Cerebellar cortex (tissue), 1 donor: ENCODE results near the gene SDK1.
"Not testable (repeated sequence)": the region's sequence is repeated elsewhere in the genome, so short reads cannot be mapped to it uniquely, and the experiment has no call there.

Experiments
- DNase-seq: peaks from one replicate; pipeline ENCODE4 v3.0.0-alpha.2; 2015; ENCODE audit warnings: low spot score

SDK1 gene

GRCh38 chr7:3538041-3538440 lies 237.0 kb downstream of the SDK1 start:
- DNase-seq = no peak

GRCh38 chr7:3540456-3541220 lies 239.6 kb downstream of the SDK1 start:
- DNase-seq = no peak

- no peak for DNase-seq
Observed at GRCh38 chr7:3544202-3544601, 243.2 kb downstream of the SDK1 start.

- DNase-seq = no peak
Observed at GRCh38 chr7:3548815-3549214, 247.8 kb downstream of the SDK1 start.

- DNase-seq = no peak
Observed at GRCh38 chr7:3549601-3550000, 248.5 kb downstream of the SDK1 start.

GRCh38 chr7:3551536-3551935 lies 250.5 kb downstream of the SDK1 start:
- DNase-seq = no peak

GRCh38 chr7:3552499-3552898 lies 251.4 kb downstream of the SDK1 start:
- no peak for DNase-seq

- no peak for DNase-seq
Observed at GRCh38 chr7:3558400-3558799, 257.3 kb downstream of the SDK1 start.

GRCh38 chr7:3559278-3559677 lies 258.2 kb downstream of the SDK1 start:
- DNase-seq = no peak

- no peak for DNase-seq
Observed at GRCh38 chr7:3560495-3560894, 259.4 kb downstream of the SDK1 start.

- no peak for DNase-seq
Observed at GRCh38 chr7:3561932-3562331, 260.9 kb downstream of the SDK1 start.

GRCh38 chr7:3564231-3564630 lies 263.2 kb downstream of the SDK1 start:
- no peak for DNase-seq

- DNase-seq = no peak
Observed at GRCh38 chr7:3568516-3568915, 267.5 kb downstream of the SDK1 start.

GRCh38 chr7:3569643-3570042 lies 268.6 kb downstream of the SDK1 start:
- no peak for DNase-seq

GRCh38 chr7:3573151-3573550 lies 272.1 kb downstream of the SDK1 start:
- DNase-seq = no peak

GRCh38 chr7:3574386-3574785 lies 273.3 kb downstream of the SDK1 start:
- no peak for DNase-seq

- no peak for DNase-seq
Observed at GRCh38 chr7:3575753-3576531, 274.9 kb downstream of the SDK1 start.

GRCh38 chr7:3578399-3578798 lies 277.3 kb downstream of the SDK1 start:
- DNase-seq = no peak

GRCh38 chr7:3579638-3580219 lies 278.7 kb downstream of the SDK1 start:
- DNase-seq = no peak

GRCh38 chr7:3582145-3582544 lies 281.1 kb downstream of the SDK1 start:
- not testable (repeated sequence) for DNase-seq

GRCh38 chr7:3585826-3586225 lies 284.8 kb downstream of the SDK1 start:
- no peak for DNase-seq

- DNase-seq = no peak
Observed at GRCh38 chr7:3588341-3588740, 287.3 kb downstream of the SDK1 start.

GRCh38 chr7:3589752-3590151 lies 288.7 kb downstream of the SDK1 start:
- no peak for DNase-seq
